ENCODE results near the gene GTF3C1. TPM values are rescaled to one million over a fixed set of nuclear protein-coding genes. Genes with fewer than 3 reads are reported as not detected.
A peak's percentile ranks its signal among the peaks of the same experiment; 100 is the strongest.

Gene GTF3C1
- total and polyA plus RNA-seq, 10 donors: 28.8 to 68.6 (median 57.1) TPM

DNA sequence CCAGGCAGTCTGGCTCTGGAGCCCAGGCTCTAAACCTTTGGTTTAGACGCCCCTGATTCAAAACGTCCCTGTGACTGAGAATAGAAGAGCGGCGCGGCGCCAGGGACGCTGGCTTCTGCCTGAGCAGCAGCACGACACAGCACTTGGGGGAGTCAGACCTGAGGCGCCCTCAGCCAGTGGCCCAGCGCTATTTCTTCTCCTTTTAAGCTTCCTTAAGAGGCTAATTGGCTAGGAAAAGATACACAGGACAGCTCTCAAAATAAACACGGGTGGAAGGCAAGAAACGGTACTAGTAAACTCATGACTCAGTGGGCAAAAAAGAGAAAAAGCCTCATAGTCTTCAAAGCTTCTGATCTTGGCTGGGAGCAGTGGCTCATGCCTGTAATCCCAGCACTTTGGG is 34.9 kb downstream of the GTF3C1 start:
- intact Hi-C loops (cut with DNase I; ENCODE audit: low total_unique reads): no loop called here
- Histone ChIP-seq H3K27me3 (replicated peaks in 1 of 7) (no peaks in the 10 kb centered on the region), H3K27ac (no peak overlapping the region), H3K4me3 (no peak overlapping the region), H3K9me3 (no peaks in the 10 kb centered on the region), H3K36me3 (peaks cover 0 to 100% (median 53%) of the 10 kb centered on the region in 6 donors), H3K4me1 (no peaks in the 10 kb centered on the region)
- peak; percentile 51 for DNase-seq
- TF ChIP-seq POLR2A (IDR thresholded peaks at IDR 0.05): no peak
- TF ChIP-seq POLR2AphosphoS5 (IDR thresholded peaks at IDR 0.05): no peak
- TF ChIP-seq CTCF (IDR thresholded peaks at IDR 0.05 in 8 of 11, conservative IDR thresholded peaks at IDR 0.05 in 3 of 11): no peak
- WGBS, 5 donors: 93 to 96% (median 95%) methylated on average over 12 of the region's 12 CpGs

DNA sequence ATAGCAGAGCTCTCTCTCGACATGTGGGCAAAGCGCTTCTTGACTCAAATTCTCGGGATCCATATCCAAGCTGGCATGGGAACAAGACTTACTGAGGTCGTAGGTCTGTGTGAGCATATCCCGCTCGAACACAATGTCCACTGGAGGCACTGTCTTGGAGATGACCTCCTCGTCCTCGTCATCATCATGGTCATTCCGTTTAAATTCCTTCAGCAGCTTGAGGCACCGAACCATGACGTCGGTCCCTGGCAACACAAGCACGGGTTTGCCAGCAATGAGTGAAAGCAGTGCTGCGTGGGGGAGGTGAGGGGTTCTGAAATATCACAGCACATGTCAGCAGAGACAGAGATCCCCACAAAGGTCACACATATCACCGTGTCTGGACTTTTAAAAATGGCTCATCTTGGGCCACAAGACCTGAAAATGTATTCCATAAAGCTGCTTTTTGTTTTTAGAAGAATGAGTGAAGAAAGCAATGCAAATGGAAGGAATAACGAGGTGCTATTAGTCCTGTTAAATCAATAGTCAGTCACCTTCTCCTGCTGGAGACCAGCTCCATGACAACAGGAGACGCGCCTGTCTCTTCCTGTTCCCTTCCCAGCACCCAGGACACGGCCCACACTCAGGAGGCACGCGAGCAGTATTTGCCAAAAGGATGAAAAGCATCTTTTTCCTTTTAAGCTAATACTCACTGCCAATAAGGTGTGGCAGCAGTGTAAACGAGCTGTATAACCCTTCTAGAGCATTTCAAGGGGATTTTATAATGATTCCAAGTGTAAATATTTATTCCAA is 37.9 kb downstream of the GTF3C1 start:
- H3K36me3 ChIP-seq: peaks cover 3 to 100% (median 59%) of the 10 kb centered on the region in 6 donors
- no peak overlapping the region for H3K4me3 ChIP-seq
- 85 to 93% (median 91%) methylated on average over 22 of the region's 22 CpGs for WGBS, 5 donors
- no peaks in the 10 kb centered on the region for H3K27me3 ChIP-seq (replicated peaks in 1 of 7)
- intact Hi-C loops (cut with DNase I; ENCODE audit: low total_unique reads): no loop called here
- no peak for DNase-seq
- no peaks in the 10 kb centered on the region for H3K4me1 ChIP-seq
- TF ChIP-seq POLR2A (IDR thresholded peaks at IDR 0.05): no peak
- peak in 1 of 3 donors; percentile 21 for TF ChIP-seq POLR2AphosphoS5 (IDR thresholded peaks at IDR 0.05)
- TF ChIP-seq CTCF (IDR thresholded peaks at IDR 0.05 in 8 of 11, conservative IDR thresholded peaks at IDR 0.05 in 3 of 11): no peak
- H3K9me3 ChIP-seq: no peaks in the 10 kb centered on the region
- H3K27ac ChIP-seq: no peak overlapping the region

GRCh38 chr16:27508476-27508875 is 41.2 kb downstream of the GTF3C1 start:
- 91 to 97% (median 96%) methylated on average over 9 of the region's 9 CpGs for WGBS, 5 donors
- peaks cover 5 to 100% (median 86%) of the 10 kb centered on the region in 6 donors for H3K36me3 ChIP-seq
- no peaks in the 10 kb centered on the region for H3K4me1 ChIP-seq
- no peak for DNase-seq
- no peaks in the 10 kb centered on the region for H3K9me3 ChIP-seq
- H3K27me3 ChIP-seq (replicated peaks in 1 of 7): no peaks in the 10 kb centered on the region
- H3K4me3 ChIP-seq: no peak overlapping the region
- no peak for TF ChIP-seq POLR2AphosphoS5 (IDR thresholded peaks at IDR 0.05)
- TF ChIP-seq CTCF (IDR thresholded peaks at IDR 0.05 in 8 of 11, conservative IDR thresholded peaks at IDR 0.05 in 3 of 11): no peak
- no peak for TF ChIP-seq POLR2A (IDR thresholded peaks at IDR 0.05)
- intact Hi-C loops (cut with DNase I; ENCODE audit: low total_unique reads): no loop called here
- H3K27ac ChIP-seq: no peak overlapping the region

DNA sequence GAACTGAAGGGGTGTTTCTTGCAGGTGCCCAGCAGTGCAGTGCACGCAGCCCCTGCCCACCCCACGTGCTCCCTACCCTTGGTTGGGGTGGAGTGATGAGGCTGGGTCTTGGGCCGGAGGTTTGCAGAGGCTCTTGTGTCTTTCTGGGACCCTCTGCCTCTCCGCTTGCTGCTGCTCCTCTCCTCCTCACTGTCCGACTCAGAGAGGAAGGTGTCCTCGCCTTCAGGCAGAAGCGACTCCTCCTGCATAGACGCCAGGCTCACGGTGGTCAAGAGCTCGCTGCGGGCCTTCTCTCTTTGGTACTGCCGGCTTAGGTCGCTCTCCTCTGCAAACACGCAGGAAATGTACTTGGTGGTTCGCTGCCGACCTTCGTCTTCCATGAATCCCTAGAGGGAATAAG is 42.9 kb downstream of the GTF3C1 start:
- Histone ChIP-seq H3K4me3 (no peak overlapping the region), H3K36me3 (peaks cover 5 to 100% (median 96%) of the 10 kb centered on the region in 6 donors), H3K4me1 (no peaks in the 10 kb centered on the region), H3K27ac (no peak overlapping the region), H3K27me3 (replicated peaks in 1 of 7) (no peaks in the 10 kb centered on the region), H3K9me3 (no peaks in the 10 kb centered on the region)
- no peak for DNase-seq
- TF ChIP-seq CTCF (IDR thresholded peaks at IDR 0.05 in 8 of 11, conservative IDR thresholded peaks at IDR 0.05 in 3 of 11): no peak
- TF ChIP-seq POLR2AphosphoS5 (IDR thresholded peaks at IDR 0.05): no peak
- no peak for TF ChIP-seq POLR2A (IDR thresholded peaks at IDR 0.05)
- intact Hi-C loops (cut with DNase I; ENCODE audit: low total_unique reads): no loop called here
- WGBS, 5 donors: 95 to 98% (median 96%) methylated on average over 17 of the region's 17 CpGs
